RWPE2 (cell line): Measurements from ENCODE around the gene UBASH3A.

ENCODE experiments used
- ATAC-seq: fragments of 200-7000 bp; cut with Tn5 transposase; 3 replicates; pipeline ENCODE4 v1.9.1; 2021; ENCODE audit warnings: low read depth
- DNase-seq: peaks from one replicate; pipeline ENCODE4 v3.0.0-alpha.2; 2020; ENCODE audit warnings: low spot score
- H3K27ac ChIP-seq: fragments of 450-650 bp; 2 replicates; pipeline ENCODE4 v1.5.1; 2017; ENCODE audit warnings: mild to moderate bottlenecking; ENCODE audit not compliant: poor library complexity, severe bottlenecking
- H3K27me3 ChIP-seq: fragments of 250-450 bp; sonication (Bioruptor Pico); 2 replicates; pipeline ENCODE4 v1.5.1; 2021; ENCODE audit warnings: mild to moderate bottlenecking, moderate library complexity; ENCODE audit not compliant: insufficient read depth, poor library complexity, severe bottlenecking
- H3K36me3 ChIP-seq: fragments of 250-450 bp; sonication (Bioruptor Pico); 2 replicates; pipeline ENCODE4 v1.5.1; 2020; ENCODE audit warnings: low read depth, mild to moderate bottlenecking, moderate library complexity
- H3K4me1 ChIP-seq: fragments of 250-450 bp; sonication (Bioruptor Pico); 2 replicates; pipeline ENCODE4 v1.5.1; 2021; ENCODE audit warnings: mild to moderate bottlenecking, moderate library complexity; ENCODE audit not compliant: insufficient read depth, poor library complexity, severe bottlenecking
- H3K4me3 ChIP-seq: fragments of 250-450 bp; sonication (Bioruptor Pico); 2 replicates; pipeline ENCODE4 v1.5.1; 2021; ENCODE audit warnings: mild to moderate bottlenecking, moderate library complexity; ENCODE audit not compliant: severe bottlenecking
- H3K9me3 ChIP-seq: fragments of 250-450 bp; sonication (Bioruptor Pico); 2 replicates; pipeline ENCODE4 v1.5.1; 2021; ENCODE audit warnings: mild to moderate bottlenecking, moderate library complexity; ENCODE audit not compliant: severe bottlenecking
- TF ChIP-seq, protein P1 (sequence below): fragments of 450-650 bp; IDR thresholded peaks from one replicate; pipeline ENCODE4 v1.5.1; 2017; ENCODE audit warnings: mild to moderate bottlenecking, moderate library complexity; ENCODE audit not compliant: poor library complexity, severe bottlenecking

UBASH3A gene

DNA sequence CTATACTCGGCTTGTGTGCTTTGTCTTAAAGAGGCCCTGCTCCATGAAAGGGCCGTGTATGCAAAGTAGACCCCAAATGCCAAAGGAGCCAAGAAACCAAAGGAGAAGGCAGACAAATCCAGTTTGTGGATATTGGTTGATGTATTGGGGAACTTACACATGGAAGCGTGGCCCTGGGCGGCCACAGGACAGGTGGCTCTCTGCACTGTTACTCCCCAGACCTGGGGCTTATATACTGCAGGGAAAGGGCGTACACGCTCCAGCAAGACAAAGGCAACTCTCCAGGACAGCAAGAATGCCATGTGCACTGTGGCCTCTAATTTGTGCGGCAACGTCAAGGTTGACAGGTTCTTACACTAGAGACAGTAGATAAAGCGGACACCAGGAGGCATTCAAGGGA lies 67.5 kb downstream of the UBASH3A start:
- Histone ChIP-seq H3K9me3 (no peaks in the 10 kb centered on the region), H3K36me3 (no peaks in the 10 kb centered on the region), H3K4me3 (no peak overlapping the region), H3K27ac (no peak overlapping the region), H3K4me1 (peaks cover 16% of the 10 kb centered on the region), H3K27me3 (no peaks in the 10 kb centered on the region)
- TF ChIP-seq, protein P1, sequence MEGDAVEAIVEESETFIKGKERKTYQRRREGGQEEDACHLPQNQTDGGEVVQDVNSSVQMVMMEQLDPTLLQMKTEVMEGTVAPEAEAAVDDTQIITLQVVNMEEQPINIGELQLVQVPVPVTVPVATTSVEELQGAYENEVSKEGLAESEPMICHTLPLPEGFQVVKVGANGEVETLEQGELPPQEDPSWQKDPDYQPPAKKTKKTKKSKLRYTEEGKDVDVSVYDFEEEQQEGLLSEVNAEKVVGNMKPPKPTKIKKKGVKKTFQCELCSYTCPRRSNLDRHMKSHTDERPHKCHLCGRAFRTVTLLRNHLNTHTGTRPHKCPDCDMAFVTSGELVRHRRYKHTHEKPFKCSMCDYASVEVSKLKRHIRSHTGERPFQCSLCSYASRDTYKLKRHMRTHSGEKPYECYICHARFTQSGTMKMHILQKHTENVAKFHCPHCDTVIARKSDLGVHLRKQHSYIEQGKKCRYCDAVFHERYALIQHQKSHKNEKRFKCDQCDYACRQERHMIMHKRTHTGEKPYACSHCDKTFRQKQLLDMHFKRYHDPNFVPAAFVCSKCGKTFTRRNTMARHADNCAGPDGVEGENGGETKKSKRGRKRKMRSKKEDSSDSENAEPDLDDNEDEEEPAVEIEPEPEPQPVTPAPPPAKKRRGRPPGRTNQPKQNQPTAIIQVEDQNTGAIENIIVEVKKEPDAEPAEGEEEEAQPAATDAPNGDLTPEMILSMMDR = no peak
- DNase-seq (no peak), ATAC-seq (no peak)

DNA sequence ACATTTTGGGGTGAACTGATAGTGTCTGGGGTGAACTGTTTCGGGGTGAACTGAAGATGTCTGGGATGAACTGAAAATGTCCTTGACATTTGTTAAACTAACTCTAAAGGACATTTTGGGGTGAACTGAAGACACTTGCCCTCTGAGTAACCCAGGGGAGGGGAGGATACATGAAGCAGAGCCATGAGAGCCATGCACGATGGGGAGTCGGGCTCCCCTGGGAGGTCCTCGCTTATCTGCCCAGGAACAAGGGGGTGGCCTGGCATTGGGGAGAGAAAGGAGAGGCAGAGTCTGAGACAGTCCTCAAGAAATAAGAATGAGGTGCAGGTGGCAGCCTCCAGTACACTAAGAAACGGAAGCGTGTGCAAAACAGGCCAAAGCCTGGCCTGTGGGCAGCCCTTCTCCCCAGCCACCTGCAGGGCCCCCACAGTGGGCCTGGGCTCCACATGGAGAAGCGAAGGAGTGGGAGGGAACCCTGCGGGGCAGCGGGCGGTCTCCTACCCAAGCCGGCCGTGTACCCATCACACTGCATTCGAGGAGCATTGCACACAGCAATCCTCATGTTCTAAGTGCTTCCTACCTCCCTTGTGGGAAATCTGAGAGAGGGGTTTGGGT lies 68.1 kb downstream of the UBASH3A start:
- H3K4me3 ChIP-seq = no peak overlapping the region

DNA sequence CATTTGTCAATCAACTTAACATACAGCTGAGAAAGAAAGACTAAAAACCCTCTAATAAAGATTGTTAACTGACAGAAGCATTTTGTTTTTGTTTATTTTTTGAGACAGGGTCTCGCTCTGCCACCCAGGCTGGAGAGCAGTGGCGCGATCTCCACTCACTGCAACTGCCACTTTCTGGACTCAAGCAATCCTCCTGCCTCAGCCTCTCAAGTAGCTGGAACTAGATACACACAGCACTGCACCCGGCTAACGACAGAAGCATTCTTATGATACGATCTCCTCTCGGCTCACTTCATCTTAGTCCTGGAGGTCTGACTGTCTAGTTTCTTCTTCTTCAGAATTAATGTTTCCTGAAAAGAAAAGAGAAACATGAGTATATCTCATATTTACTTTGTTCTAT lies 68.8 kb downstream of the UBASH3A start:
- Histone ChIP-seq H3K27me3 (no peaks in the 10 kb centered on the region), H3K4me1 (peaks cover 16% of the 10 kb centered on the region), H3K36me3 (no peaks in the 10 kb centered on the region), H3K27ac (no peak overlapping the region), H3K4me3 (no peak overlapping the region), H3K9me3 (no peaks in the 10 kb centered on the region)
- TF ChIP-seq, protein P1 = no peak
- ATAC-seq (no peak), DNase-seq (no peak)

More for the DNA sequence above, 68.1 kb downstream of the UBASH3A start:
- Histone ChIP-seq H3K27ac (no peak overlapping the region), H3K36me3 (no peaks in the 10 kb centered on the region), H3K27me3 (no peaks in the 10 kb centered on the region), H3K9me3 (no peaks in the 10 kb centered on the region), H3K4me1 (peaks cover 16% of the 10 kb centered on the region)
- ATAC-seq (no peak), DNase-seq (no peak)
- TF ChIP-seq, protein P1 = no peak

DNA sequence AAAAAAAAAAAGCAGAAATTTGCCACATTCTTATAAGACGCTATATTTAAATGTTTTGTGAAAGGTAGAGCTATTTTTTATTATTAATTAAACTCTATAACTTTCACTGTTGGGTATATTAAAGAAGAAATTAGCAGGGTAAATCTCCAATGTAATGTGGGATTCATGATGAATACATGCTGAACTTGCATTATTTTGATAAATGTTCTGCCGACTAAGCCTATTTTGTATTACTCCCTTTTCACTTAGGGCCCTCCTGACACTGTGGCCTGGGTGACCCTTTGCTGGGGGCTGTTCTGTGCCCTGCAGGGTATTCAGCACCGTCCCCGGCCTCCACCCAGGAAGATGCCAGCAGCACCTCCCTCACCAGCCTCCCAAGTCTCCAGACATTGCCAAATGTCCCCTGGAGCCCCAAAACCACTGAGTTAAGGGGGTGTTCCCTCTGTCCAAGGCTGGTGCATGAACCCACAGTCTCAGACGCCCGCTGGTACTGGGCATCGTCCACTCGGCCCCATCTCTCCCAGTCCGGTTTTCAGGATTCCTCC lies 69.9 kb downstream of the UBASH3A start:
- Histone ChIP-seq H3K4me3 (no peak overlapping the region), H3K36me3 (no peaks in the 10 kb centered on the region), H3K9me3 (no peaks in the 10 kb centered on the region), H3K4me1 (peaks cover 16% of the 10 kb centered on the region), H3K27ac (peak overlapping the region; percentile 54), H3K27me3 (no peaks in the 10 kb centered on the region)
- ATAC-seq (no peak), DNase-seq (no peak)
- TF ChIP-seq, protein P1 = no peak
